ENCODE results near the gene ESRRB.

ESRRB gene

GRCh38 chr14:76352639-76353281 is 23.2 kb upstream of the ESRRB start:
- peak in 4 of 5 donors; percentile 23 to 30 (median 27) for DNase-seq

DNA sequence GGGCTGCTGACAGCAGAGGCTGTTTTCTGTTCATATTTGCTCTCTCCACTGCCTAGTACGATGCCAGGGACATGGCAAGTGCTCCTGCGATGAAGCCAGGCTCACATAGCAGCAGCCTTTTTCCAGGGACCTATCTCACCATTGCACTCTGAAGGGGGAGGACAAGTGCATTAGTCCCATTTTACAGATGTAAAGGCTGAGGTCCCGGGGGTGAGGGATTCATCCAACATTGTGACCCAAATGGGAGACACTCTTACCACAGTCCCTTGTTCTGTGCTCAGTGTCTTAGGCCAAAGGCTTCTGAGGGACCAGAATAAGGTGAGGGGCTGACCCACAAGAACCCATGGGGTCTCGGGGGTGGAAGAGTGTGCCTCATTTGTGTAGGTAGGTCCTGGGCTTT is 21.6 kb upstream of the ESRRB start:
- no peak for DNase-seq

- DNase-seq = no peak
These were observed 20.2 kb upstream of the ESRRB start for GRCh38 chr14:76355771-76356170.

- no peak for DNase-seq
These were observed 4.9 kb upstream of the ESRRB start for GRCh38 chr14:76371066-76371465.

DNA sequence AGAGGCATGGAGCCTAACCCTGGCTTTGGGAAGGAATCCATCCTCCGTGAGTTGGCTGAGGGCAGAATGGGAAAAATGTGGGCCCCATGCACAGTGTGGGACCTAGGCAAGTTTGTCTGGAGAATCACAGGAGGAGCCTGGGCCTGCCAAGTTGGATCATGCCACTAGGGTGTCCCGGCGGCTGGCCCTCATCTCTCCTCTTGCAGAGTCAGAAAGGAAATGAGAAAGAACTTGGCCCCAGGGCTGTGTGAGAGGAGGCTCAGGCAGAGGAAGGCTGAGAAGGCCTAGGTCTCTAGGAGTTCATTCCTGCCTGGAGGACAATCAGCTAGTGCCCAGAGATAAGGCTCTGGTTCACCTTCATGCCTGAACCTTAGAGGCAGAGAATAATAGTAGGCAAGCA is 2.5 kb upstream of the ESRRB start:
- no peak for DNase-seq

DNA sequence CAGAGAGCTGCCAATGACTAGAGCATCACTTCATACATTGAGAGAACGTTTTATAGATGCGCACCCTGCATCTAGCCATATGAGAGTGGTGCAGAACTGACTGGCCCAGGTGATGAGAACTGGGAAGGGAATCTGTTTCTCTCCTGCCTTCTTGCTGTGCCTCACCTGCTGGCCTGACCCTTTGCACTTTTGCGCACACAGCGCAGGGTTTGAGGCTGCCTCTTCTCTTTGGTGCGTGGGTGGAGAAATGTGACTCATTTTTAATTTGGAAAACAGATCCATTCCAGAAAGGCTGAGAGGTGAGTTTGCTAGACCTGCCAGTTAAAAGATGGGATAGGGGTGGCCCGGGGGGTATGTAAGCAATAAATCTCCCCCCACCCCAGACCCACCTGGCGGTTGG is 453 bp upstream of the ESRRB start:
- no peak for DNase-seq

- no peak for DNase-seq
These were observed 506 bp downstream of the ESRRB start for GRCh38 chr14:76376409-76376877.

DNA sequence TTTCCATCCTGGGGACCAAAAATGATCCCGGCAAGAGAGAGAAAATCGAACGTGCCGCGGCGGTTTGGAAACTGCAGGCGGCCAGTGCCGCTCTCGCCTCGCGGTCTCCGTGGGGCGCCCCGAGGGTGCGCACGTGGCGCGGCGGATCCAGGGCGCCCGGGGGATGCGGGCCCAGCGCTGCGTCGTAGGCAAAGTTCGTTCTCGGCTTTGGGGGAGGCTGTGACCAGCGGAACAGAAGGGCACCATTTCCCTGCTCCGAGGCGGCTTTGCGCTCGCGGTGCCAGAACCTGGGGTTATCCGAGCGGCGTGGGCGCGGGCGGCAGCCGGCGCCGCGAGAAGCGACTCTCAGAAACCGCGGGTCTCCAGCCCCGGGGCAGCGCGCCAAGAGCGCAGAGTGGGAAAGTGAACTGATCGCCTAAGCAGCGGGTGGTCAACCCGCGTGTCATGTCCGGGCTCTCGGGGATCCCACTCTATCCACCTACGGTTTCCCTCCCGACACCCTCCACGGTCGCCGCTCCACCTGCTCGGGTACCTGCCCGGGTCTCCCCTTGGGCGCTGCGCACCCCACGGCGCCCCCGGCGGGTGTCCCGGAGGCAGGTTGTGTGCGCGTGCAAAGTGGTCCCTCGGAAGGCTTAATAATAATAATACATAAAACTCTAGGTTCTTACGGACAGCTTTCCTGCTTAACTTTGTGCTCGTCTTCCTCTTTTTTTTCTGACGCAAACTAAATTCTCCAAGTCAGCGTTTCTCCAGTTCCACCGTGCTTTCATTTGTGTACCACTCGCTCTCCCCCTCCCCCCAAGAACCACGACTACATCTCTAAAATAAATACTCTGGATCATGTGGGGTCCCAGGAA is 1.2 kb downstream of the ESRRB start:
- no peak for DNase-seq

GRCh38 chr14:76377735-76378074 is 1.8 kb downstream of the ESRRB start:
- DNase-seq = no peak

DNA sequence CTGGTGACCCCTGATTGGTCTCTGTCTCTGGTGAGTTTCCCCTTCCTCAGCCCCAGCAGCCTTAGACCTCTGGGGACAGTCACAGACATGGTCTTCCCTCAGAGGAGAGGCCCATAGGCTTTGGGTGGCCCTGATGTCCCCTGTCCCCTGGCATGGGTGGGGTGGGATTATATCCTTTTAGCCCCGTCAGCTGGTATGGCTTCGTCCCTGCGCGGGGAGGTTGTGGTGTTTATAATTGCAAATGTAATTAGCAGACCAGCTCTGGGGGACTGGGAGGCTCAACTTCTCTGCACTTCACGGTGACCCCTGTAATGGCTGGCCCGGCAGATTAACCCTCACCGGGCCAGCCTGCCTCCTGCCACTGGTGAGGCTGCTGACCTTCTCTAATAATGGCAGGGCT is 5.1 kb downstream of the ESRRB start:
- DNase-seq = no peak

DNA sequence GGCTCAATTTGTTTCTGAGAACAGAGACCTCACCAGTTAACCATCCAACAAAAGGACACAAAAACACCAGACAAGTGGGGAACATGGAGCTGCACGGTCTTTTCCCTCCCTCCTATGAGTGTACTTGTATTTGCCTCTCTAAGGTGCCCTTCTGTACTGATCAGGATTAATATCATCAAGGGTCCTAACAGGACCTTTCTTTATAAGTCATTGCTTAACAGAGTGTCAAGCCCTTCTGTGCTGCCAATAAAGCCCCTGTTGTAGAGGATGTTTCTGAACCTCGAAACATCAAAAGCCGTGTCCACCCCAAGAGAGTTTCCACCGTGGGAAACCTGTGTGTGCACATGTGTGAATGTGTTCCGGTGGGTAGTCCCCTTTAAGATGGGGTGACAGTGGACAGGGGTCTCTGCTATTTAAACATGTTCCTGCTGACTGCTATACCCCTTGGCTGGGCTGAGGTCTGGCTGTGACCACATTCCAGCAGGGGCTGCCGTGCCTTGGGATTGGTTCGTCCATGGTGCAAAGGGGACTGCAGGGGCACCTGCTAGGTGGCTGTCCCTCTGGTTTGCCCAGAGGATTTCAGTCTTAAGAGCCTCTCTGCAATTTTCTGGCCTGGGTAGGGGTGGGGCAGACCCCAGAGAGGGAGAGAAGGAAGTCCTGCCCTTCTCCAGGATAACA is 6.0 kb downstream of the ESRRB start:
- no peak for DNase-seq

GRCh38 chr14:76382495-76382832 is 6.5 kb downstream of the ESRRB start:
- DNase-seq = no peak

DNA sequence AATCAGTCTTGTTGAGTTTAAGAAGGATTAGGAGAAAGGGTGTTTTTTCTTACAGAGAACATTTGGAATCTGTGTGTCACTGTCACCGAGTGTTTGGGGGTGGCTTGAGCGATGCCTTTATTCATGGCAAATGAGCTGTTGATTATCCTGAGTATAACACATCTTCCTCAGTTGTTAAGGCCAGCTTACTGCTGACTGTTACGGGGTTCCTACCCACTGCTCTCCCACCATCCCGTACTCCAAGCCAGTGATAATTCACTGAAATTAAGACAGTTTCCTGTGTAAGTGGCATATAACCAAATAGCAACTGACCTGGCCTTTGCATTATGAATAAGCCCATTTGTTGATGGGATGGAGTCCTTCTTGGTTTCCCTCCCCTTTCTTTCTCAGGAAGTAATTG is 9.5 kb downstream of the ESRRB start:
- DNase-seq = no peak

DNA sequence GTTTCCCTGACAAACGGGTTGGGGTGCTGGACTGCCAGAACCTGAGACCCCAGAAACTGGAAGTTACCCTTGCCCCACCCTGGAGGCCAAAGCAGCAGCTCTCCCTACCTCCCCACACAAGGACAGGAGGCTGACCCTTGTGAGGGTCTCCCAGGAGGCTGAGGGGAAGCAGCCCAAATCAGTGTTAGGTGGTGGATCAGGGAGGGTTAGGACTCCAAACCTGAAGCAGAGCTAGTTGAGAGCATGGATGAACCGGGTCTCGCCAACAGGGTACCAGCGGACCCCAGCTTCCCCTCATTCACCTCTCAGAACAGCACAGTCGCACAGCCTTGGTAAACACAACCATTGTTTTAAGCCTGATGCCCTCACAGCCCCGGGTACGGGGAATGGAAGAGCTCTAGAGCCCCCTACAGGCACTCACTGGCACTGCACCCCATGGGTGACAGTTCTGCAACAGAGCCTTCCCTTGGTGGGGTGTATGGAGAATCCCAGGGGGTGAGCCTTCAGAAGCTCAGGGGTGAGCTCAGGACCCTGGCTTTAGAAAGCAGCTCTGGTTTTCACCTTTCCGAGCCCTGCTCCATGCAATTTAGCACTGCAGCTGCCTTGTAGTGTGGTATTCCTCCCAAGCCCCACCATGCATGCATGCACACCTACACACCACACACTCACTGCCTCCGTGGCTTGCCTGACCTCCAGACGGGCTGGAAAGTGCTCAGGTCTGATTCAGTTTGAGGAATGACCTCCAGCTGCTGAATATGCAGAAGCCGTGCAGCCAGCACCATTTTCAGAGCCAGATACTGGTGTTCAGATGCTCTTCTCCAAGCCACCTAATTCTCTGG is 11.2 kb downstream of the ESRRB start:
- DNase-seq = peak in 3 of 5 donors; percentile 15 to 45 (median 33)

- no peak for DNase-seq
These were observed 13.9 kb downstream of the ESRRB start for GRCh38 chr14:76389841-76390240.

DNA sequence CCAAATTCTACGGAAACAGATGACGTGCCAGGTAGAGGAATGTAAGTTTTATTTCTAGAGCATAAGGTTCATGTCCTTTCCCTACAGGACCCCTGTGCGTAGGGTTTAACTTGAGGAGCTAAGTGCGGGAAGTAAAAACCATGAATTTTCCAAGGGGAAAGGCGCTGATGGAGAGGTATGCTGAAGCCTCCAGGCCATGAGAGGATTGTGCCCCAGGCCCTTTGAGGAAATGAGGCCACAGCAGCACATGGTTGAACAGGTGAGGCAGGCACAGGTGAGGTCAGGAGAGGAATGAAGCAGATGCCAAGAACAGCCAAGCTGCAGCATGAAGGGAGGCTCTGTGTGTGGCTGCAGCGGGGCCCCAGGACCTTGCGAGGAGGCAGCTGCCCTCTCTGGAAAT is 14.7 kb downstream of the ESRRB start:
- no peak for DNase-seq

DNA sequence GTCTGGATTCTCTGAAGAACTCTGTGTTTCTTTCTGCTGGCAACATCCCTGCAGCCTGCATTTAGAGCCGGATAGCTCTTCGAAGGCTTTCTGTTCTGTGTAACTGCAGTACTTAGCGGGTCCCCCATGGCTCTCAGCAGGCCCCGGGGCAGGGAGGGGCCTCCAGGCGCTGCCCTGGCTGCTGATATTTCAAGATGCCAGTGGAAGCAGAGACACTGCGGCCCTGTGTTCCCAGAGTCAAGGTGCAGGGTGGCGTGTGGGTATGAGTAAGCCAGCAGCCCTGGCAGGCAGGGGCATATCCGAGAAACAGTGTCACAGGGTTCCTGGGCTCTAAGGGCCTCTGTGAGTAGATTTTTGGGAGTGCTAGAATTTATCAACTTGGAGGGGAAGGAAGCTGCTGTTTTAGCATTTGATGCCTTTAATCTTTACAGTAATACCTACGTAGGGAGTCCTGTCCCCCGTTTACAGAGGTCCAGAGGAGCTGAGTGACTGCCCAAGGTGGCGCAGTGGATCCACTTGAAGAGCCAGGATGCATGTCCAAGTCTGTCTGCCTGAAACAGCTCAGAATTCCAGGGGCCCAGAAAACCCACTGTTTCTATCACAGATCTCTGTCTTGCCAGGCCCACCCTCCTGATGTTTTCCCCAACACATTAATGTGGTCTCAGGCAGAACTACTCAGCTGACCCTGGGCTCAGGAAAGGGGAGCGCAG is 16.2 kb downstream of the ESRRB start:
- no peak for DNase-seq

DNA sequence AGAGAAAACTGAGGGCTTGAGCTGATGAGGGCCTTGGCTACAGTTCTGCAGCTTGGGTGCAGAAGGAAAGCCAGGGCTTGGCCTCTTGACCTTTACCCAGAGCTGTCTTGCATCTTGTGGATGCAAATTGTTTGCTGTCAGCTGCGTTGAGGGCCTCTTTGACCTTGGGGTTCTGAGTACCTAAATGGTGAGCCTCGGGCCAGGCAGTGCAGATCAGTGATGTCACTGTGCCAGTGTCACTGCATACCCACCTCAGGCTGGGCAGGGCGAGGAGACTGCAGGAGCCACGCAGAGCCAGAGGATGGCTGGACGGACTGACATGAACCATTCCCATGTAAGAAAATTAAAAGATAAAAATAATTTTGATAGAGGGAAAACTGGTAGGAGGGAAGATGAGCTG is 18.6 kb downstream of the ESRRB start:
- DNase-seq = no peak

- DNase-seq = no peak
These were observed 19.2 kb downstream of the ESRRB start for GRCh38 chr14:76395161-76395560.

DNA sequence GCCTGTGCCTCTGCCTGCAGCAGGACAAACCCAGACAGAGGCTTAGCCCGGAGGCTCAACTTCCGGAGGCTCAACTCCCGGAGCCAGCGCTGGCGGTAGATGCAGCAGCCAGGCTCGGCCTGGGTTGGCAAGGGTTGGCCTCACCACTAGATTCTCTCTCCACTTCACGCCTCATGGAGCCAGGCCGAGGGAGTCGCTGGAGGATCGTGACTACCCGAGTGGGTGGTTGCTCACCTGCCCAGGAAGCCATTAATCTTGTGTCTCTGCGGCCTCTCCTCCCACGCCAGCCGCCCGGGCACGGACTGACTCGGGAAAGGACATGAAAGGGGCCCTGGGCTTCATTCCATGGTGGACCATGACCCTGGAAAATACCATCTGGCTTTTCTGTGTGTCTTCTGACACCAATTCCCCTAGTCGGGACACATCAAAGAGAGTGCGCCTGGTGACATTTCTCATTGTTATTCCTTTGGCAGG is 20.8 kb downstream of the ESRRB start:
- no peak for DNase-seq

- no peak for DNase-seq
These were observed 29.7 kb downstream of the ESRRB start for GRCh38 chr14:76405627-76406026.

GRCh38 chr14:76407449-76408150 is 31.7 kb downstream of the ESRRB start:
- no peak for DNase-seq
